ENCODE data around the gene IGFL2. TPM values are rescaled to one million over a fixed set of nuclear protein-coding genes. Genes with fewer than 3 reads are reported as not detected.
A peak's percentile ranks its signal among the peaks of the same experiment; 100 is the strongest.

IGFL2 gene
- total and polyA plus RNA-seq, 9 of the 15 experiments (the other 6 are each of a cell fraction or from before 2014, with no cell fraction given) = 0.42 to 1.7 (median 0.75) TPM; not detected in 2

DNA sequence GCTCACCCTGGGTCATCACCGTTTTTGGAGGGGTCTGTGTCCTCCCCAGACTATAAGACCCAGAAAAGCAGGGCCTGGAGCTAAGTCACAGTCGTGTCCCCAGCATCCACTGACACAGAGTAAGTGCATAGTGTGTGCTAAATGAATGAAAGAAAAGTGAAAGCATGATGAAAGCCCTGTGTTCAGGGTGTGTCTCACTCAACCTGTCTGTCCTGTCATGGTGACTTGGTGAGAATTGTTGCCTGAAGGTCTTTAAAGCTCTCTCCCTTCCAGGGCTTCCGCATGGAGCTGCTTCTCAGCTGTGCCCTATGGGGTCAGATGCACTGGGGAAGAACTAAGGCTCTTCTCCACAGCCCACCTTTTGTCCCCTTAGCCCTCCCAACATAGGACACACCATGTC is 61.0 kb downstream of the IGFL2 start:
- DNase-seq (ENCODE audit: extremely low read depth in 1 of 4, low spot score in 3 of 4) (no peak), ATAC-seq (no peak), FAIRE-seq (no peak)
- TF ChIP-seq MAFG (tag; conservative IDR thresholded peaks at IDR 0.05) (peak; percentile 71), MAFK (IDR thresholded peaks at IDR 0.05; ENCODE audit: low read length) (peak; percentile 53; the same call in 1 of the 2 replicates), RAD51 (IDR thresholded peaks at IDR 0.05; ENCODE audit: borderline replicate concordance, low read depth) (no peak), CCAR2 (IDR thresholded peaks at IDR 0.05; ENCODE audit: low read depth, low read length) (no peak), SP1 (CRISPR knock-in tag; IDR thresholded peaks at IDR 0.05) (0 out of 2 replicates have a peak, but pooled peaks have one; percentile 7), C11orf30 (IDR thresholded peaks at IDR 0.05; ENCODE audit: low read depth) (peak; percentile 54; the same call in 1 of the 2 replicates), ZNF316 (IDR thresholded peaks at IDR 0.05) (peak; percentile 24; the same call in 1 of the 2 replicates), SIN3B (IDR thresholded peaks at IDR 0.05; ENCODE audit: low read depth) (no peak), CREBBP (IDR thresholded peaks at IDR 0.05; ENCODE audit: low read depth, low read length) (no peak), BRD4 (IDR thresholded peaks at IDR 0.05) (no peak), FOXA3 (CRISPR knock-in tag; conservative IDR thresholded peaks at IDR 0.05 in 1 of 2, IDR thresholded peaks at IDR 0.05 in 1 of 2) (no peak)
- TF ChIP-seq, protein P1, sequence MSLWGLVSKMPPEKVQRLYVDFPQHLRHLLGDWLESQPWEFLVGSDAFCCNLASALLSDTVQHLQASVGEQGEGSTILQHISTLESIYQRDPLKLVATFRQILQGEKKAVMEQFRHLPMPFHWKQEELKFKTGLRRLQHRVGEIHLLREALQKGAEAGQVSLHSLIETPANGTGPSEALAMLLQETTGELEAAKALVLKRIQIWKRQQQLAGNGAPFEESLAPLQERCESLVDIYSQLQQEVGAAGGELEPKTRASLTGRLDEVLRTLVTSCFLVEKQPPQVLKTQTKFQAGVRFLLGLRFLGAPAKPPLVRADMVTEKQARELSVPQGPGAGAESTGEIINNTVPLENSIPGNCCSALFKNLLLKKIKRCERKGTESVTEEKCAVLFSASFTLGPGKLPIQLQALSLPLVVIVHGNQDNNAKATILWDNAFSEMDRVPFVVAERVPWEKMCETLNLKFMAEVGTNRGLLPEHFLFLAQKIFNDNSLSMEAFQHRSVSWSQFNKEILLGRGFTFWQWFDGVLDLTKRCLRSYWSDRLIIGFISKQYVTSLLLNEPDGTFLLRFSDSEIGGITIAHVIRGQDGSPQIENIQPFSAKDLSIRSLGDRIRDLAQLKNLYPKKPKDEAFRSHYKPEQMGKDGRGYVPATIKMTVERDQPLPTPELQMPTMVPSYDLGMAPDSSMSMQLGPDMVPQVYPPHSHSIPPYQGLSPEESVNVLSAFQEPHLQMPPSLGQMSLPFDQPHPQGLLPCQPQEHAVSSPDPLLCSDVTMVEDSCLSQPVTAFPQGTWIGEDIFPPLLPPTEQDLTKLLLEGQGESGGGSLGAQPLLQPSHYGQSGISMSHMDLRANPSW (CRISPR knock-in tag; IDR thresholded peaks at IDR 0.05) = no peak
- TF ChIP-seq, protein P2, sequence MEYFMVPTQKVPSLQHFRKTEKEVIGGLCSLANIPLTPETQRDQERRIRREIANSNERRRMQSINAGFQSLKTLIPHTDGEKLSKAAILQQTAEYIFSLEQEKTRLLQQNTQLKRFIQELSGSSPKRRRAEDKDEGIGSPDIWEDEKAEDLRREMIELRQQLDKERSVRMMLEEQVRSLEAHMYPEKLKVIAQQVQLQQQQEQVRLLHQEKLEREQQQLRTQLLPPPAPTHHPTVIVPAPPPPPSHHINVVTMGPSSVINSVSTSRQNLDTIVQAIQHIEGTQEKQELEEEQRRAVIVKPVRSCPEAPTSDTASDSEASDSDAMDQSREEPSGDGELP (CRISPR knock-in tag; IDR thresholded peaks at IDR 0.05; ENCODE audit: borderline replicate concordance) = peak; percentile 41; the same call in 1 of the 2 replicates
- TF ChIP-seq, protein P3, sequence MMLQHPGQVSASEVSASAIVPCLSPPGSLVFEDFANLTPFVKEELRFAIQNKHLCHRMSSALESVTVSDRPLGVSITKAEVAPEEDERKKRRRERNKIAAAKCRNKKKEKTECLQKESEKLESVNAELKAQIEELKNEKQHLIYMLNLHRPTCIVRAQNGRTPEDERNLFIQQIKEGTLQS (IDR thresholded peaks at IDR 0.05) = peak; percentile 46; the same call in 1 of the 2 replicates
- TF ChIP-seq, protein P3 (CRISPR knock-in tag; conservative IDR thresholded peaks at IDR 0.05) = no peak
- intact Hi-C loops (cut with micrococcal nuclease) = no loop called here
- Histone ChIP-seq H3K9me1 (ENCODE audit: control insufficient read depth, insufficient read depth, low read length) (no peaks in the 10 kb centered on the region), H3K4me3 (no peak overlapping the region), H3K27ac (ENCODE audit: extremely low read depth, low read depth, low read length) (no peak overlapping the region), H3K79me2 (ENCODE audit: control insufficient read depth, insufficient read depth, low read length) (no peaks in the 10 kb centered on the region), H2AFZ (ENCODE audit: low read depth, low read length) (no peak overlapping the region), H3K36me3 (ENCODE audit: control insufficient read depth, insufficient read depth, low read length) (no peaks in the 10 kb centered on the region), H3K9ac (ENCODE audit: insufficient read depth in 1 of 2, low read depth in 2 of 2, low read length in 2 of 2) (no peak overlapping the region), H3K4me1 (replicated peaks in 1 of 2; ENCODE audit: control insufficient read depth in 2 of 2, insufficient read depth in 2 of 2, low read length in 2 of 2) (peaks cover 3 to 7% of the 10 kb centered on the region in 2 experiments), H3K27me3 (ENCODE audit: control insufficient read depth in 2 of 2, insufficient read depth in 2 of 2, low read length in 2 of 2) (peaks cover 8 to 21% of the 10 kb centered on the region in 2 experiments; a peak in 4 of 5 replicates), H4K20me1 (replicated peaks; ENCODE audit: control insufficient read depth, insufficient read depth, low read length) (no peaks in the 10 kb centered on the region; the same call in 1 of the 2 replicates), H3K9me3 (replicated peaks; ENCODE audit: control insufficient read depth, insufficient read depth, low read depth, low read length) (no peaks in the 10 kb centered on the region; the same call in 1 of the 2 replicates), H3K4me2 (ENCODE audit: insufficient read depth, low read length) (peak overlapping the region; percentile 23; the same call in 1 of the 2 replicates)
- BruUV-seq (replicated peaks) = no TSS peak
- 12% methylated on average over 3 of the region's 3 CpGs for WGBS (ENCODE audit: insufficient coverage, low coverage, missing lambda C conversion rate)
- ChIA-PET CTCF (ENCODE audit: low intra/inter-chr PET ratio) (no interaction called here), POLR2A (interaction anchor here (0.9 to 1.0 kb wide), 2 partner anchors 9 to 11 kb away, joined by 3 to 4 read pairs; no protein-coding TSS in a partner anchor)
- in situ Hi-C loops (cut with MboI) = no loop called here

All from K562 (cell line).